MCF 10A (cell line): ENCODE data around the gene KISS1. TPM values are rescaled to one million over a fixed set of nuclear protein-coding genes. Genes with fewer than 3 reads are reported as not detected.
A peak's percentile ranks its signal among the peaks of the same experiment; 100 is the strongest.

ENCODE experiments used
- BruUV-seq: library from RNA; stranded (reverse); fragments of 400-500 nt; replicated peaks from 2 replicates; lab custom pipeline; 2021; lab: Mats Ljungman, UMichigan
- CTCF ChIA-PET: fragments of 300-600 bp; sonication (Branson Sonifier 250); formaldehyde crosslinking; extraction: SDS; loops from one replicate; lab custom pipeline; 2021; ENCODE audit warnings: antibody characterized with exemption, inconsistent platforms; lab: Yijun Ruan, JAX
- POLR2A ChIA-PET: fragments of 300-600, 350-650 bp; sonication (Branson Sonifier 250); formaldehyde crosslinking; extraction: SDS; loops from one replicate; lab custom pipeline; 2020; ENCODE audit warnings: antibody characterized with exemption, inconsistent platforms; lab: Yijun Ruan, JAX
- DNase-seq: peaks from one replicate; pipeline ENCODE4 v3.0.0-alpha.2; 2018; ENCODE audit not compliant: unreplicated experiment
- H3K27ac Mint-ChIP-seq: one replicate; pipeline ENCODE4 v1.8.0; 2022; ENCODE audit warnings: mild to moderate bottlenecking, low read depth, mixed read lengths; ENCODE audit not compliant: unreplicated experiment
- H3K27me3 Mint-ChIP-seq: one replicate; pipeline ENCODE4 v1.8.0; 2022; ENCODE audit warnings: mixed read lengths; ENCODE audit not compliant: insufficient read depth, unreplicated experiment
- H3K36me3 Mint-ChIP-seq: one replicate; pipeline ENCODE4 v1.8.0; 2022; ENCODE audit warnings: mild to moderate bottlenecking, moderate library complexity, mixed read lengths; ENCODE audit not compliant: insufficient read depth, unreplicated experiment
- H3K4me1 Mint-ChIP-seq: one replicate; pipeline ENCODE4 v1.8.0; 2022; ENCODE audit warnings: mixed read lengths; ENCODE audit not compliant: insufficient read depth, unreplicated experiment
- H3K4me3 Mint-ChIP-seq: one replicate; pipeline ENCODE4 v1.8.0; 2022; ENCODE audit warnings: mild to moderate bottlenecking, moderate library complexity, mixed read lengths; ENCODE audit not compliant: unreplicated experiment
- H3K9me3 Mint-ChIP-seq: one replicate; pipeline ENCODE4 v1.8.0; 2022; ENCODE audit warnings: mixed read lengths; ENCODE audit not compliant: unreplicated experiment
- intact Hi-C: fragments of 100-400 bp; cut with micrococcal nuclease; formaldehyde crosslinking; loops from 2 replicates; pipeline ENCODE4 v1.14.1; 2022
- total RNA-seq: library from RNA; stranded (reverse); gene quantifications from 2 replicates; pipeline ENCODE4 v1.2.3, GENCODE V29; 2022
- TF ChIP-seq, protein P1 (sequence below): fragments of 200-600 bp; IDR thresholded peaks from one replicate; pipeline ENCODE4 v1.8.0; 2022; ENCODE audit warnings: antibody characterized with exemption, mild to moderate bottlenecking; ENCODE audit not compliant: unreplicated experiment

Gene KISS1
- total RNA-seq, 1 experiment from 2014 or later, result not detected

- Mint-ChIP-seq H3K27ac (no peak overlapping the region), H3K27me3 (no peaks in the 10 kb centered on the region), H3K36me3 (no peaks in the 10 kb centered on the region), H3K4me1 (peaks cover 7% of the 10 kb centered on the region), H3K4me3 (no peak overlapping the region), H3K9me3 (no peaks in the 10 kb centered on the region)
- peak; percentile 89 for DNase-seq
- ChIA-PET CTCF (interaction anchor here (0.5 to 12.1 kb wide), 12 partner anchors 7 to 226 kb away, joined by 3 to 135 read pairs (median 4); partner anchors contain the start of gene REN), POLR2A (interaction anchor here (0.6 to 1.6 kb wide), 5 partner anchors 11 to 226 kb away, joined by 3 to 5 read pairs (median 4); no protein-coding TSS in a partner anchor)
- intact Hi-C loops, result no loop called here
- TF ChIP-seq, protein P1, sequence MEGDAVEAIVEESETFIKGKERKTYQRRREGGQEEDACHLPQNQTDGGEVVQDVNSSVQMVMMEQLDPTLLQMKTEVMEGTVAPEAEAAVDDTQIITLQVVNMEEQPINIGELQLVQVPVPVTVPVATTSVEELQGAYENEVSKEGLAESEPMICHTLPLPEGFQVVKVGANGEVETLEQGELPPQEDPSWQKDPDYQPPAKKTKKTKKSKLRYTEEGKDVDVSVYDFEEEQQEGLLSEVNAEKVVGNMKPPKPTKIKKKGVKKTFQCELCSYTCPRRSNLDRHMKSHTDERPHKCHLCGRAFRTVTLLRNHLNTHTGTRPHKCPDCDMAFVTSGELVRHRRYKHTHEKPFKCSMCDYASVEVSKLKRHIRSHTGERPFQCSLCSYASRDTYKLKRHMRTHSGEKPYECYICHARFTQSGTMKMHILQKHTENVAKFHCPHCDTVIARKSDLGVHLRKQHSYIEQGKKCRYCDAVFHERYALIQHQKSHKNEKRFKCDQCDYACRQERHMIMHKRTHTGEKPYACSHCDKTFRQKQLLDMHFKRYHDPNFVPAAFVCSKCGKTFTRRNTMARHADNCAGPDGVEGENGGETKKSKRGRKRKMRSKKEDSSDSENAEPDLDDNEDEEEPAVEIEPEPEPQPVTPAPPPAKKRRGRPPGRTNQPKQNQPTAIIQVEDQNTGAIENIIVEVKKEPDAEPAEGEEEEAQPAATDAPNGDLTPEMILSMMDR, result no peak
- BruUV-seq, result no TSS peak
Measured at GRCh38 chr1:204171751-204172178, 24.5 kb downstream of the KISS1 start.

DNA sequence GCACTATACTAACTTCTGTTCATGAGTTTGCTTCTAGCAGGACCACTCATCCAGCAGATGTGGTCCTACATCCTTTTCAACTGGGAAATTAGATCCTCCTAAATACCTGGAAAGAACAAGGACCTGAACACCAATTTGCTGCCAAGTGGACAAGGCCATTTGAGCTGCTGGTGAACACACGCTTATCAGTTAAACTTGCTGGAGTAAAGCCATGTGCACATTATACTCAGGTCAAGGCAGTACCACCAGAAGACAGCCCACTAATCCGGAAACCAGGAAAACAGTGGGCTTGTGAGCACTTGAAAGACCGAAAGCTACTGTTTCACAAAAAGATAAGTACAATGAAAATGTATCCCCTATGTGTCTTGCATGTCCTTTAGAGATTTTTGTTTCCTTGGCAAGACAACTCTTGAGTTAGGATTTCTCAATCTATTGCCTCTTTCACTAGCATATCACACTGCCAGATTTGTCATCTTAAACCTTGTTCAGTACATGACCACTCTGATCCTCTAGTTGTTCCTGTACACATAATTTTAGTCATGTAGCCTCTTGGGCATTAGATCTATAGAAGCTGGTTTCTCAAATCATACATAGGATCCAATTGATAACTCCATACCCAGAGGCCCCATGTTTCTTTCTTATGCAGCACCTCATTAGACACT is 25.7 kb downstream of the KISS1 start:
- ChIA-PET POLR2A (interaction anchor here (1.2 kb wide), 1 partner anchor 36 kb away, joined by 3 read pairs; no protein-coding TSS in a partner anchor), CTCF (interaction anchor here (0.6 to 18.9 kb wide), 11 partner anchors 6 to 333 kb away, joined by 3 to 505 read pairs (median 4); partner anchors contain the start of gene REN)
- Mint-ChIP-seq H3K4me3 (no peak overlapping the region), H3K36me3 (no peaks in the 10 kb centered on the region), H3K9me3 (no peaks in the 10 kb centered on the region), H3K27me3 (no peaks in the 10 kb centered on the region), H3K4me1 (peaks cover 7% of the 10 kb centered on the region), H3K27ac (no peak overlapping the region)
- intact Hi-C loops, result no loop called here
- TF ChIP-seq, protein P1, result no peak
- DNase-seq, result no peak
- BruUV-seq, result no TSS peak

GRCh38 chr1:204169858-204170257 is 26.4 kb downstream of the KISS1 start:
- ChIA-PET POLR2A (no interaction called here), CTCF (interaction anchor here (0.6 to 18.9 kb wide), 9 partner anchors 5 to 622 kb away, joined by 3 to 505 read pairs (median 10); partner anchors contain the start of gene REN)
- intact Hi-C loops, result no loop called here
- DNase-seq, result no peak
- Mint-ChIP-seq H3K4me3 (no peak overlapping the region), H3K4me1 (peaks cover 7% of the 10 kb centered on the region), H3K9me3 (no peaks in the 10 kb centered on the region), H3K27ac (no peak overlapping the region), H3K36me3 (no peaks in the 10 kb centered on the region), H3K27me3 (no peaks in the 10 kb centered on the region)
- no TSS peak for BruUV-seq
- TF ChIP-seq, protein P1, result no peak

GRCh38 chr1:204167730-204168129 is 28.6 kb downstream of the KISS1 start:
- H3K27me3 Mint-ChIP-seq, result no peaks in the 10 kb centered on the region
- H3K9me3 Mint-ChIP-seq, result no peaks in the 10 kb centered on the region
- ChIA-PET CTCF (interaction anchor here (0.6 to 18.9 kb wide), 15 partner anchors 8 to 327 kb away, joined by 3 to 505 read pairs (median 4); partner anchors contain the start of genes GOLT1A, PIK3C2B and PLEKHA6), POLR2A (interaction anchor here (0.8 to 1.6 kb wide), 8 partner anchors 9 to 231 kb away, joined by 3 to 5 read pairs (median 4); no protein-coding TSS in a partner anchor)
- peaks cover 7% of the 10 kb centered on the region for H3K4me1 Mint-ChIP-seq
- H3K27ac Mint-ChIP-seq, result no peak overlapping the region
- TF ChIP-seq, protein P1, result no peak
- no peak for DNase-seq
- intact Hi-C loops, result no loop called here
- H3K4me3 Mint-ChIP-seq, result no peak overlapping the region
- H3K36me3 Mint-ChIP-seq, result no peaks in the 10 kb centered on the region
- BruUV-seq, result no TSS peak
